ENCODE data around the gene GPR21. TPM values are rescaled to one million over a fixed set of nuclear protein-coding genes. Genes with fewer than 3 reads are reported as not detected.

The GPR21 gene
- total RNA-seq, 1 donor from 2014 or later, result 0.46 TPM

- H3K27me3 Mint-ChIP-seq, result no peaks in the 10 kb centered on the region
- H3K36me3 Mint-ChIP-seq, result peaks cover 18% of the 10 kb centered on the region
- DNase-seq (ENCODE audit: extremely low spot score, unreplicated experiment), result no peak
- no peaks in the 10 kb centered on the region for H3K9me3 Mint-ChIP-seq
- H3K4me3 Mint-ChIP-seq, result no peak overlapping the region
- TF ChIP-seq CTCF (conservative IDR thresholded peaks at IDR 0.05), result no peak
- peaks cover 24% of the 10 kb centered on the region for H3K4me1 Mint-ChIP-seq (ENCODE audit: unreplicated experiment)
- H3K27ac Mint-ChIP-seq, result peak overlapping the region; percentile 9
Observed at GRCh38 chr9:123033864-123034601, 566 bp downstream of the GPR21 start.

- Mint-ChIP-seq H3K27ac (no peak overlapping the region), H3K4me3 (no peak overlapping the region), H3K4me1 (ENCODE audit: unreplicated experiment) (peaks cover 25% of the 10 kb centered on the region), H3K9me3 (no peaks in the 10 kb centered on the region), H3K27me3 (no peaks in the 10 kb centered on the region), H3K36me3 (peaks cover 16% of the 10 kb centered on the region)
- no peak for DNase-seq (ENCODE audit: extremely low spot score, unreplicated experiment)
- TF ChIP-seq CTCF (conservative IDR thresholded peaks at IDR 0.05), result no peak
Observed at GRCh38 chr9:123034881-123035510, 1.5 kb downstream of the GPR21 start.

GRCh38 chr9:123035791-123036190 is 2.3 kb downstream of the GPR21 start:
- Mint-ChIP-seq H3K27ac (no peak overlapping the region), H3K27me3 (no peaks in the 10 kb centered on the region), H3K4me1 (ENCODE audit: unreplicated experiment) (peaks cover 25% of the 10 kb centered on the region), H3K4me3 (no peak overlapping the region), H3K9me3 (no peaks in the 10 kb centered on the region), H3K36me3 (peaks cover 16% of the 10 kb centered on the region)
- no peak for TF ChIP-seq CTCF (conservative IDR thresholded peaks at IDR 0.05)
- no peak for DNase-seq (ENCODE audit: extremely low spot score, unreplicated experiment)

- Mint-ChIP-seq H3K4me1 (ENCODE audit: unreplicated experiment) (peaks cover 25% of the 10 kb centered on the region), H3K27ac (no peak overlapping the region), H3K36me3 (peaks cover 21% of the 10 kb centered on the region), H3K9me3 (no peaks in the 10 kb centered on the region), H3K4me3 (no peak overlapping the region), H3K27me3 (no peaks in the 10 kb centered on the region)
- TF ChIP-seq CTCF (conservative IDR thresholded peaks at IDR 0.05), result no peak
- no peak for DNase-seq (ENCODE audit: extremely low spot score, unreplicated experiment)
Observed at GRCh38 chr9:123036893-123037545, 3.6 kb downstream of the GPR21 start.

- DNase-seq (ENCODE audit: extremely low spot score, unreplicated experiment), result no peak
- Mint-ChIP-seq H3K4me3 (no peak overlapping the region), H3K36me3 (peaks cover 34% of the 10 kb centered on the region), H3K27ac (no peak overlapping the region), H3K27me3 (no peaks in the 10 kb centered on the region), H3K9me3 (no peaks in the 10 kb centered on the region), H3K4me1 (ENCODE audit: unreplicated experiment) (peaks cover 16% of the 10 kb centered on the region)
- TF ChIP-seq CTCF (conservative IDR thresholded peaks at IDR 0.05), result no peak
Observed at GRCh38 chr9:123039617-123040219, 6.3 kb downstream of the GPR21 start.
